Measurements from ENCODE around the gene GBGT1.

DNA sequence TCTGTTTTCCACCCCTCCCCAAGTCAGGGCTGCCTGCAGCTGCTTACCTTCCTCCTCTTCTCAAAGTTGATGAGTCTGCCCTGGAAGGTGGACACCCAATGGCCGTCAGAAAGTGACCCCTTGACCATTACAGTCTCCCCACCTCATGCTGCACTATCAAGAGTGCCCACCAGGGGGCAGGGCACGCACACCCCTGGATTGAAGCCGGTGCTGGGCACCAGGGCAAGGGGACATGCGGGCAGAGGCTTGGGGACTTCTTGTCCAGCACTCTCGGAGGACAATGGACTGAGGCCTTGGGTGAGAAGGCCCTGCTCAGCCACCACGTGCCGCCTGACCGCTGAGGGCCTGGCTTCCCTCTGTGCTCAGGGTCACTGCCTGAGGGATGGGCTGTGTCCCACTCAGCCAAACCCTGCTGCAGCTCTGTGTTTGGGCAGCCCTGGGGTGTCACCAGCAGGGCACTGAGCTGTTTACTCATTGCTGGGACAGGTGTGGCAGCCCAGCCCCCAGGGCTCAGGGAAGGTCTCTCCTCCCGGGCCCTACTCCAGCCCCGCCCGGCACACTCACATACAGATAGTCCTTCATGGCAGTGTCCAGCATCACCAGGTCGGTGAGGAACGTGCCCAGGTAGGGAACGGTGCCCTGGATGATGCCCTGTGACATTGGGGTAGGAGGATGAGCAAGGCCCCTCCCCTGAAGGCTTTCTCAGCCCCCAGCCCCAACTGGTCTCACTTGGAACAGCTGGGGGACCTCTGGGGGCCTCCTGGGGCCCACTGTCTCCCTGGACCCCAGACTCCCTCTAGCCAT, 60.3 kb downstream of the GBGT1 start:
- TF ChIP-seq POLR2A (IDR thresholded peaks at IDR 0.05) (no peak), EP300 (IDR thresholded peaks at IDR 0.05) (no peak)
- TF ChIP-seq, protein P1, sequence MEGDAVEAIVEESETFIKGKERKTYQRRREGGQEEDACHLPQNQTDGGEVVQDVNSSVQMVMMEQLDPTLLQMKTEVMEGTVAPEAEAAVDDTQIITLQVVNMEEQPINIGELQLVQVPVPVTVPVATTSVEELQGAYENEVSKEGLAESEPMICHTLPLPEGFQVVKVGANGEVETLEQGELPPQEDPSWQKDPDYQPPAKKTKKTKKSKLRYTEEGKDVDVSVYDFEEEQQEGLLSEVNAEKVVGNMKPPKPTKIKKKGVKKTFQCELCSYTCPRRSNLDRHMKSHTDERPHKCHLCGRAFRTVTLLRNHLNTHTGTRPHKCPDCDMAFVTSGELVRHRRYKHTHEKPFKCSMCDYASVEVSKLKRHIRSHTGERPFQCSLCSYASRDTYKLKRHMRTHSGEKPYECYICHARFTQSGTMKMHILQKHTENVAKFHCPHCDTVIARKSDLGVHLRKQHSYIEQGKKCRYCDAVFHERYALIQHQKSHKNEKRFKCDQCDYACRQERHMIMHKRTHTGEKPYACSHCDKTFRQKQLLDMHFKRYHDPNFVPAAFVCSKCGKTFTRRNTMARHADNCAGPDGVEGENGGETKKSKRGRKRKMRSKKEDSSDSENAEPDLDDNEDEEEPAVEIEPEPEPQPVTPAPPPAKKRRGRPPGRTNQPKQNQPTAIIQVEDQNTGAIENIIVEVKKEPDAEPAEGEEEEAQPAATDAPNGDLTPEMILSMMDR (IDR thresholded peaks at IDR 0.05) = peak; percentile 92 to 98 (median 98)
